ENCODE measurements around the gene ACTN1. TPM values are rescaled to one million over a fixed set of nuclear protein-coding genes. Genes with fewer than 3 reads are reported as not detected.

The ACTN1 gene
- total RNA-seq, 1 experiment from 2014 or later, result 212 TPM

DNA sequence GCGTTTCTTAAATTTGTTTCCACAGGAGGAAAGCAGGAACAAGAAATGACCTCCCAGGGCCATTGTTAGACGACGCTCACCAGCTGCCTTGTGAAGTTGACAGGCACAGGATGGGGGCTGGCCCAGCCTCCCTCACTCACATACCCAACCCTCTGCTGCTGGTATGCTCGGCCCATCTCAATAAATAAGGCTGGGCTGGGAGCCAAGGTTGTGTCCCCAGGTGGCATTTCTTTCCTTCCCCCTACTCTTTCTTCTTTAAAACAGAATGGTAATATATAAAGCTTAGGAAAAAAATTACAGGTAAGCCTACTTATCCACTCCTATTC lies 93.0 kb downstream of the ACTN1 start:
- intact Hi-C loops (cut with micrococcal nuclease; ENCODE audit: unreplicated experiment), result no loop called here
- Histone ChIP-seq H3K4me1 (ENCODE audit: control insufficient read depth, insufficient read depth, low read length) (no peaks in the 10 kb centered on the region), H3K9me3 (ENCODE audit: control insufficient read depth, insufficient read depth, low read depth, low read length) (no peaks in the 10 kb centered on the region), H3K4me3 (ENCODE audit: low read depth in 2 of 2, low read length in 2 of 2) (no peak overlapping the region), H3K27ac (ENCODE audit: low read length) (no peak overlapping the region), H3K27me3 (ENCODE audit: control insufficient read depth, insufficient read depth, low read length) (no peaks in the 10 kb centered on the region), H3K36me3 (ENCODE audit: control insufficient read depth, insufficient read depth, low read length) (peaks cover 13% of the 10 kb centered on the region)
- no peak for ATAC-seq
- in situ Hi-C loops (cut with HindIII; ENCODE audit: low pct_unique_long_range_greater_than_20kb, low sequenced_read_pairs), result no loop called here
- TF ChIP-seq REST (IDR thresholded peaks at IDR 0.05; ENCODE audit: insufficient read depth in 1 of 2, low read depth in 2 of 2, low read length in 1 of 2) (no peak), POLR2AphosphoS5 (IDR thresholded peaks at IDR 0.05; ENCODE audit: low read depth, low read length) (no peak), SIN3A (IDR thresholded peaks at IDR 0.05; ENCODE audit: borderline replicate concordance, insufficient read depth, low read depth, low read length) (no peak), TCF7L2 (IDR thresholded peaks at IDR 0.05; ENCODE audit: low read depth, low read length) (no peak)
- TF ChIP-seq, protein P1, sequence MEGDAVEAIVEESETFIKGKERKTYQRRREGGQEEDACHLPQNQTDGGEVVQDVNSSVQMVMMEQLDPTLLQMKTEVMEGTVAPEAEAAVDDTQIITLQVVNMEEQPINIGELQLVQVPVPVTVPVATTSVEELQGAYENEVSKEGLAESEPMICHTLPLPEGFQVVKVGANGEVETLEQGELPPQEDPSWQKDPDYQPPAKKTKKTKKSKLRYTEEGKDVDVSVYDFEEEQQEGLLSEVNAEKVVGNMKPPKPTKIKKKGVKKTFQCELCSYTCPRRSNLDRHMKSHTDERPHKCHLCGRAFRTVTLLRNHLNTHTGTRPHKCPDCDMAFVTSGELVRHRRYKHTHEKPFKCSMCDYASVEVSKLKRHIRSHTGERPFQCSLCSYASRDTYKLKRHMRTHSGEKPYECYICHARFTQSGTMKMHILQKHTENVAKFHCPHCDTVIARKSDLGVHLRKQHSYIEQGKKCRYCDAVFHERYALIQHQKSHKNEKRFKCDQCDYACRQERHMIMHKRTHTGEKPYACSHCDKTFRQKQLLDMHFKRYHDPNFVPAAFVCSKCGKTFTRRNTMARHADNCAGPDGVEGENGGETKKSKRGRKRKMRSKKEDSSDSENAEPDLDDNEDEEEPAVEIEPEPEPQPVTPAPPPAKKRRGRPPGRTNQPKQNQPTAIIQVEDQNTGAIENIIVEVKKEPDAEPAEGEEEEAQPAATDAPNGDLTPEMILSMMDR (IDR thresholded peaks at IDR 0.05), result no peak
- ChIA-PET POLR2A (no interaction called here), CTCF (no interaction called here)
- BruUV-seq (replicated peaks), result no TSS peak
- DNase-seq (ENCODE audit: low read depth, low spot score), result no peak

- ChIA-PET CTCF (interaction anchor here (0.6 kb wide), 1 partner anchor 26 kb away, joined by 3 read pairs; no protein-coding TSS in a partner anchor), POLR2A (no interaction called here)
- H3K27ac ChIP-seq (ENCODE audit: low read length), result no peak overlapping the region
- in situ Hi-C loops (cut with HindIII; ENCODE audit: low pct_unique_long_range_greater_than_20kb, low sequenced_read_pairs), result no loop called here
- no peaks in the 10 kb centered on the region for H3K9me3 ChIP-seq (ENCODE audit: control insufficient read depth, insufficient read depth, low read depth, low read length)
- H3K27me3 ChIP-seq (ENCODE audit: control insufficient read depth, insufficient read depth, low read length), result no peaks in the 10 kb centered on the region
- intact Hi-C loops (cut with micrococcal nuclease; ENCODE audit: unreplicated experiment), result no loop called here
- no peaks in the 10 kb centered on the region for H3K4me1 ChIP-seq (ENCODE audit: control insufficient read depth, insufficient read depth, low read length)
- peaks cover 9% of the 10 kb centered on the region for H3K36me3 ChIP-seq (ENCODE audit: control insufficient read depth, insufficient read depth, low read length)
- H3K4me3 ChIP-seq (ENCODE audit: low read depth in 2 of 2, low read length in 2 of 2), result no peak overlapping the region
- TF ChIP-seq, protein P1 (IDR thresholded peaks at IDR 0.05), result no peak
- no peak for TF ChIP-seq REST (IDR thresholded peaks at IDR 0.05; ENCODE audit: insufficient read depth in 1 of 2, low read depth in 2 of 2, low read length in 1 of 2)
- no peak for TF ChIP-seq POLR2AphosphoS5 (IDR thresholded peaks at IDR 0.05; ENCODE audit: low read depth, low read length)
- TF ChIP-seq SIN3A (IDR thresholded peaks at IDR 0.05; ENCODE audit: borderline replicate concordance, insufficient read depth, low read depth, low read length), result no peak
- DNase-seq (ENCODE audit: low read depth, low spot score) (no peak), ATAC-seq (no peak)
- BruUV-seq (replicated peaks), result no TSS peak
Observed at GRCh38 chr14:68885226-68886108, 93.6 kb downstream of the ACTN1 start.
